Measurements from ENCODE around the gene GRIK2. TPM values are rescaled to one million over a fixed set of nuclear protein-coding genes. Genes with fewer than 3 reads are reported as not detected.

The GRIK2 gene
- total RNA-seq, 4 donors from 2014 or later, result 2.0 to 4.0 (median 2.0) TPM; not detected in 1

DNA sequence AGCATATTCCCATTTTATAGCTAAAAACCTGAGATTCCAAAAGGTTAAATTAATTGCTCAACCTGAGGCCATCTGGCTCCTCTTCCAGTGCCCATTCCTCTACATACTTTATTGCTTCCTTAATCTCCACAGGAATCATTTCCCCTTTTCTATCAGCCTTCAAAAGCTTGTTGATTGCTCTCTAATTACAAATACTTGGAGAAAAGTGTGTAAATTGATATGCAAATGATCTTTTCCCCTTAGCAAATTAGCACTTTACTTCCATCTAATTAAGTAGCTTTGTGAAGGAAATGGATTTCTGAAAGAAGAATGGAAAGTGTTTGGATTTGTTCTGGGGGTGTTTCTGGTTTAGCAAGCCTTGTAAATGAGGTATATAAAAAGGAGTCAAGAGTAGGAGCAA, 323.3 kb downstream of the GRIK2 start:
- TF ChIP-seq POLR2AphosphoS5 (IDR thresholded peaks at IDR 0.05) (no peak), POLR2A (IDR thresholded peaks at IDR 0.05) (no peak), EP300 (IDR thresholded peaks at IDR 0.05; ENCODE audit: low read depth) (no peak)
- TF ChIP-seq, protein P1, sequence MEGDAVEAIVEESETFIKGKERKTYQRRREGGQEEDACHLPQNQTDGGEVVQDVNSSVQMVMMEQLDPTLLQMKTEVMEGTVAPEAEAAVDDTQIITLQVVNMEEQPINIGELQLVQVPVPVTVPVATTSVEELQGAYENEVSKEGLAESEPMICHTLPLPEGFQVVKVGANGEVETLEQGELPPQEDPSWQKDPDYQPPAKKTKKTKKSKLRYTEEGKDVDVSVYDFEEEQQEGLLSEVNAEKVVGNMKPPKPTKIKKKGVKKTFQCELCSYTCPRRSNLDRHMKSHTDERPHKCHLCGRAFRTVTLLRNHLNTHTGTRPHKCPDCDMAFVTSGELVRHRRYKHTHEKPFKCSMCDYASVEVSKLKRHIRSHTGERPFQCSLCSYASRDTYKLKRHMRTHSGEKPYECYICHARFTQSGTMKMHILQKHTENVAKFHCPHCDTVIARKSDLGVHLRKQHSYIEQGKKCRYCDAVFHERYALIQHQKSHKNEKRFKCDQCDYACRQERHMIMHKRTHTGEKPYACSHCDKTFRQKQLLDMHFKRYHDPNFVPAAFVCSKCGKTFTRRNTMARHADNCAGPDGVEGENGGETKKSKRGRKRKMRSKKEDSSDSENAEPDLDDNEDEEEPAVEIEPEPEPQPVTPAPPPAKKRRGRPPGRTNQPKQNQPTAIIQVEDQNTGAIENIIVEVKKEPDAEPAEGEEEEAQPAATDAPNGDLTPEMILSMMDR (IDR thresholded peaks at IDR 0.05), result no peak
- H3K27ac ChIP-seq, result no peak overlapping the region
- no peaks in the 10 kb centered on the region for H3K4me1 ChIP-seq
- H3K36me3 ChIP-seq, result no peaks in the 10 kb centered on the region
- intact Hi-C loops (cut with DNase I; ENCODE audit: low total_unique reads) (no loop called here), in situ Hi-C loops (cut with MboI; ENCODE audit: low pct_ligation_motif_present in 1 of 4, low pct_unique_long_range_greater_than_20kb in 1 of 4, low sequenced_read_pairs in 3 of 4) (no loop called here)
- H3K4me3 ChIP-seq, result no peak overlapping the region
- no peaks in the 10 kb centered on the region for H3K27me3 ChIP-seq
- H3K9me3 ChIP-seq, result no peaks in the 10 kb centered on the region
- DNase-seq, result no peak

DNA sequence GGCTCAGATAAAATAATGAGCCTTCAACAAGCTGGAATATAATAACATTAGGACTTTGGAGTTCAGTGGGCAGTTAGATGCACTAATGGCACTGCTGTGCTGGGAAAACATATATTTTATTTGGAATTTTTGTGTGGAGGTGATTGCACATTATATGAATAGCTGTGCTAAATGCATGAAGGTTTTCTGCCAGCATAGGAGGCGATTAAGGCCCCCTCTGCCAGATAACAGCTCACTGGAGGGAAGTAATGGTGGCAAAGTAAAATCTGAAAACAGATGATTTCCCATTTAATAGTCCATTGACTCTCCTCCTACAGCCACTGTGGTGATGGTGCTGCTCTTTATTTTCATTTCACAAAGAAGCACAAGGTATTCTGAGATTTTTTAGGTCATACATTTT, 326.0 kb downstream of the GRIK2 start:
- WGBS, 2 donors (ENCODE audit: low coverage in 1 of 2), result 67 to 71% methylated on average over 1 of the region's 1 CpG
- H3K4me3 ChIP-seq, result no peak overlapping the region
- H3K27ac ChIP-seq, result no peak overlapping the region
- no peaks in the 10 kb centered on the region for H3K9me3 ChIP-seq
- H3K4me1 ChIP-seq, result no peaks in the 10 kb centered on the region
- intact Hi-C loops (cut with DNase I; ENCODE audit: low total_unique reads), result no loop called here
- no peak for DNase-seq
- H3K36me3 ChIP-seq, result no peaks in the 10 kb centered on the region
- TF ChIP-seq POLR2A (IDR thresholded peaks at IDR 0.05) (no peak), POLR2AphosphoS5 (IDR thresholded peaks at IDR 0.05) (no peak), EP300 (IDR thresholded peaks at IDR 0.05; ENCODE audit: low read depth) (no peak)
- TF ChIP-seq, protein P1 (IDR thresholded peaks at IDR 0.05), result no peak
- H3K27me3 ChIP-seq, result no peaks in the 10 kb centered on the region
- in situ Hi-C loops (cut with MboI; ENCODE audit: low pct_ligation_motif_present in 1 of 4, low pct_unique_long_range_greater_than_20kb in 1 of 4, low sequenced_read_pairs in 3 of 4), result no loop called here

DNA sequence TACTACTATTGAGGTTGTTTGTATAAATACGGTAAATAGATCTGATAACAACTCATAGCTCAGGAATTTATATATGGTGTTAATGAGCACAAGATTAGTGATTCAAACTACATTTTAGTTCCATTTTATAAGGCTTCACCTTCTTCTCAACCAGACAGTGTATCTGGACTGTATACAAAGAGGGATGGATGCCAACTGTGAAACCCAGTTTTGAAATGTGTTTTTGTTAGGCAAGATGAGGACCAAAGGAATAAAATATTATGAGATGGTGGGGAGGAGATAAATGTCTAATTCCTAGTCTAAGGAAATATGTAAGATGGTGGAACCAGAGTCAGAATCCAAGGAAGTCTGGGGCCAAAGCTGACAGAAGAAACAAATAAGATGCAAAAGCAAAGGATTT, 329.0 kb downstream of the GRIK2 start:
- Histone ChIP-seq H3K4me1 (no peaks in the 10 kb centered on the region), H3K27ac (no peak overlapping the region), H3K4me3 (no peak overlapping the region), H3K27me3 (no peaks in the 10 kb centered on the region), H3K36me3 (no peaks in the 10 kb centered on the region), H3K9me3 (no peaks in the 10 kb centered on the region)
- TF ChIP-seq POLR2AphosphoS5 (IDR thresholded peaks at IDR 0.05), result no peak
- TF ChIP-seq, protein P1 (IDR thresholded peaks at IDR 0.05), result no peak
- no peak for TF ChIP-seq EP300 (IDR thresholded peaks at IDR 0.05; ENCODE audit: low read depth)
- TF ChIP-seq POLR2A (IDR thresholded peaks at IDR 0.05), result no peak
- intact Hi-C loops (cut with DNase I; ENCODE audit: low total_unique reads), result no loop called here
- no peak for DNase-seq
- WGBS, 2 donors (ENCODE audit: low coverage in 1 of 2), result 82 to 83% methylated on average over 1 of the region's 1 CpG
- in situ Hi-C loops (cut with MboI; ENCODE audit: low pct_ligation_motif_present in 1 of 4, low pct_unique_long_range_greater_than_20kb in 1 of 4, low sequenced_read_pairs in 3 of 4), result no loop called here

DNA sequence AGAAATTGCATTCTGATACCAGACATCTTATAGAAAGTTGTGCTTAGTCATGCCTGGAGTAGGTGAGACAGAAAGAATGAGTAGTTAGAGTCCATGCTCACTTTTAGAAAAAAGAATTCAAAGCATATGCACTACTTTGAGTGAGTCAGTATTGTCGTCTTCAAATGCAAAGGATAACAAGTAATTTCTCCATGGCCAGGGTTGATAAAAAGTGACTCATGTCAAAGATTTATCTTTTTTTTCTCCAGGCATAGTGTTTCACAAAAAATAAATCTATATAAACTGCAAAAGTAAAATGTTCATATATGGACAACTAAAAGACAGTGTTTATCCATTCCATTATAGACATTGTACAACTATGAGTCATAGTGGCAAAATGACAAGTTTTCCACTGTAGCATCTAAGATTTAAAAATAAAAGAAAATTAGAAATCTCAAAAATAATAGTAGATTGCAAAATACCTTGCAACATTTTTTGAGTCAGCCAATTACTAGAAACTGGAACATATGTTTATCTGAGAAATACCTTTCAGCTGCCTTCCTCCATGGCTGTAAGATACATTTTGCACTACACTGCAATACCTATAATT, 329.6 kb downstream of the GRIK2 start:
- intact Hi-C loops (cut with DNase I; ENCODE audit: low total_unique reads), result no loop called here
- TF ChIP-seq POLR2AphosphoS5 (IDR thresholded peaks at IDR 0.05) (no peak), EP300 (IDR thresholded peaks at IDR 0.05; ENCODE audit: low read depth) (no peak)
- TF ChIP-seq, protein P1 (IDR thresholded peaks at IDR 0.05), result no peak
- DNase-seq, result no peak
- 75 to 78% methylated on average over 1 of the region's 1 CpG for WGBS, 2 donors (ENCODE audit: low coverage in 1 of 2)
- H3K4me3 ChIP-seq, result no peak overlapping the region
- no peaks in the 10 kb centered on the region for H3K36me3 ChIP-seq
- no peaks in the 10 kb centered on the region for H3K4me1 ChIP-seq
- H3K9me3 ChIP-seq, result no peaks in the 10 kb centered on the region
- H3K27ac ChIP-seq, result no peak overlapping the region
- no peaks in the 10 kb centered on the region for H3K27me3 ChIP-seq
- in situ Hi-C loops (cut with MboI; ENCODE audit: low pct_ligation_motif_present in 1 of 4, low pct_unique_long_range_greater_than_20kb in 1 of 4, low sequenced_read_pairs in 3 of 4), result no loop called here
